ENCODE data around the gene DNAAF8.
"Not testable (repeated sequence)": the region's sequence is repeated elsewhere in the genome, so short reads cannot be mapped to it uniquely, and the experiment has no call there.

Gene DNAAF8

GRCh38 chr16:4783251-4783950 lies 49.1 kb downstream of the DNAAF8 start:
- DNase-seq (ENCODE audit: low spot score), result no peak

GRCh38 chr16:4783951-4784336 lies 49.6 kb downstream of the DNAAF8 start:
- DNase-seq (ENCODE audit: low spot score), result no peak

- not testable (repeated sequence) for DNase-seq (ENCODE audit: low spot score)
Observed at GRCh38 chr16:4784444-4784987, 50.2 kb downstream of the DNAAF8 start.

GRCh38 chr16:4785758-4786433 lies 51.6 kb downstream of the DNAAF8 start:
- DNase-seq (ENCODE audit: low spot score), result no peak

- DNase-seq (ENCODE audit: low spot score), result no peak
Observed at GRCh38 chr16:4787068-4787467, 52.7 kb downstream of the DNAAF8 start.

- no peak for DNase-seq (ENCODE audit: low spot score)
Observed at GRCh38 chr16:4787627-4788482, 53.5 kb downstream of the DNAAF8 start, which contains the start of gene SEPTIN12. Gene SEPTIN12, minus strand, starts transcription at chr16:4788345. Its CDS starts 700 bp downstream, at chr16:4787645.

- no peak for DNase-seq (ENCODE audit: low spot score)
Observed at GRCh38 chr16:4788489-4788889, 54.2 kb downstream of the DNAAF8 start.

GRCh38 chr16:4788910-4789309 lies 54.6 kb downstream of the DNAAF8 start:
- no peak for DNase-seq (ENCODE audit: low spot score)

GRCh38 chr16:4790261-4790660 lies 55.9 kb downstream of the DNAAF8 start:
- DNase-seq (ENCODE audit: low spot score), result no peak

- DNase-seq (ENCODE audit: low spot score), result no peak
Observed at GRCh38 chr16:4790871-4791270, 56.5 kb downstream of the DNAAF8 start.

GRCh38 chr16:4792951-4793513 lies 58.7 kb downstream of the DNAAF8 start:
- DNase-seq (ENCODE audit: low spot score), result no peak

- DNase-seq (ENCODE audit: low spot score), result no peak
Observed at GRCh38 chr16:4795181-4795827, 61.0 kb downstream of the DNAAF8 start, which contains the start of gene SMIM22. Gene SMIM22, plus strand, starts transcription at chr16:4795369. Its CDS starts 366 bp downstream, at chr16:4795735.

- no peak for DNase-seq (ENCODE audit: low spot score)
Observed at GRCh38 chr16:4795828-4796572, 61.7 kb downstream of the DNAAF8 start.

GRCh38 chr16:4796982-4797804 lies 62.9 kb downstream of the DNAAF8 start:
- DNase-seq (ENCODE audit: low spot score), result no peak

- DNase-seq (ENCODE audit: low spot score), result no peak
Observed at GRCh38 chr16:4797805-4798252, 63.5 kb downstream of the DNAAF8 start.

GRCh38 chr16:4798456-4798855 lies 64.1 kb downstream of the DNAAF8 start:
- no peak for DNase-seq (ENCODE audit: low spot score)
